Endothelial cell of umbilical vein (primary cell): ENCODE measurements around the gene NUP62CL. TPM values are rescaled to one million over a fixed set of nuclear protein-coding genes. Genes with fewer than 3 reads are reported as not detected.

Experiments used
- BruUV-seq: library from RNA; stranded (reverse); fragments of 400-500 nt; replicated peaks from 2 replicates; lab custom pipeline; 2021; lab: Mats Ljungman, UMichigan
- CTCF ChIA-PET: fragments of 300-600, 350-600 bp; sonication (Branson Sonifier 250); formaldehyde crosslinking; loops from one replicate; lab custom pipeline; 2021; ENCODE audit warnings: antibody characterized with exemption, inconsistent platforms; lab: Charles Lee
- POLR2A ChIA-PET: fragments of 300-600, 350-600 bp; sonication (Branson Sonifier 250); formaldehyde crosslinking; loops from one replicate; lab custom pipeline; 2021; ENCODE audit warnings: antibody characterized with exemption, inconsistent platforms; lab: Charles Lee
- DNase-seq: peaks from one replicate; pipeline ENCODE4 v3.0.0-alpha.2; 2011; ENCODE audit warnings: low read depth, low spot score
- FAIRE-seq: peaks from 2 replicates; lab custom pipeline; 2011; peaks lifted over from hg19 to GRCh38; lab: Jason Lieb, UNC
- H2AFZ ChIP-seq: 2 replicates; pipeline ENCODE4 v1.6.0; 2012; ENCODE audit warnings: low read depth, low read length, control low read depth, inconsistent platforms
- H3K27ac ChIP-seq: 2 replicates; pipeline ENCODE4 v1.5.1; 2011; ENCODE audit warnings: low read depth, mild to moderate bottlenecking, control low read depth, low read length, moderate library complexity; ENCODE audit not compliant: insufficient read depth
- H3K27me3 ChIP-seq, 2 experiments: 2 replicates each; pipeline versions ENCODE4 v1.6.0 to v1.6.1; 2011; ENCODE audit warnings: low read length in 2 of 2, mixed read lengths in 1 of 2; ENCODE audit not compliant: control insufficient read depth in 2 of 2, insufficient read depth in 2 of 2
- H3K36me3 ChIP-seq, 2 experiments: 2 replicates in 1 of 2; 3 replicates in 1 of 2; pipeline ENCODE4 v1.5.1; 2011; ENCODE audit warnings: low read length in 2 of 2, mild to moderate bottlenecking in 1 of 2, moderate library complexity in 1 of 2; ENCODE audit not compliant: control insufficient read depth in 2 of 2, insufficient read depth in 2 of 2; ENCODE audit errors: extremely low read depth in 1 of 2
- H3K4me1 ChIP-seq: 3 replicates; pipeline ENCODE4 v1.5.1; 2011; ENCODE audit warnings: mild to moderate bottlenecking, low read length; ENCODE audit not compliant: control insufficient read depth, insufficient read depth; ENCODE audit errors: extremely low read depth
- H3K4me2 ChIP-seq: 2 replicates; pipeline ENCODE4 v1.6.1; 2011; ENCODE audit warnings: low read length, control low read depth, mixed read lengths; ENCODE audit not compliant: insufficient read depth
- H3K4me3 ChIP-seq, 3 experiments: fragments of 200-600 bp in 1 of 3; sonication (generic), shearing (Covaris generic) in 1 of 3; replicated peaks in 1 of 3; 2 replicates each; pipeline ENCODE4 v1.5.1; 2011 to 2016; ENCODE audit warnings: control low read depth in 3 of 3, low read length in 3 of 3, mild to moderate bottlenecking in 2 of 3, inconsistent platforms in 1 of 3, low read depth in 1 of 3, moderate library complexity in 1 of 3; ENCODE audit not compliant: insufficient read depth in 1 of 3
- H3K79me2 ChIP-seq: 2 replicates; pipeline ENCODE4 v1.6.0; 2012; ENCODE audit warnings: low read length, inconsistent platforms; ENCODE audit not compliant: control insufficient read depth, insufficient read depth
- H3K9ac ChIP-seq: replicated peaks from 2 replicates; pipeline ENCODE3; 2011; ENCODE audit warnings: low read length, control low read depth; ENCODE audit not compliant: insufficient read depth; ENCODE audit errors: extremely low read depth
- H3K9me1 ChIP-seq: replicated peaks from 3 replicates; pipeline ENCODE4 v1.6.0; 2011; ENCODE audit warnings: mild to moderate bottlenecking, low read length; ENCODE audit not compliant: control insufficient read depth, insufficient read depth; ENCODE audit errors: extremely low read depth
- H3K9me3 ChIP-seq: replicated peaks from 2 replicates; pipeline ENCODE4 v1.5.1; 2012; ENCODE audit warnings: low read length, inconsistent platforms; ENCODE audit not compliant: control insufficient read depth, insufficient read depth
- H4K20me1 ChIP-seq: replicated peaks from 2 replicates; pipeline ENCODE3; 2011; ENCODE audit warnings: mild to moderate bottlenecking, low read length; ENCODE audit not compliant: control insufficient read depth, insufficient read depth; ENCODE audit errors: extremely low read depth
- EZH2 ChIP-seq: IDR thresholded peaks from 2 replicates; pipeline ENCODE4 v1.6.1; 2012; ENCODE audit warnings: borderline replicate concordance, low read depth, mild to moderate bottlenecking, moderate library complexity, low read length, inconsistent platforms; ENCODE audit not compliant: severe bottlenecking
- FOS ChIP-seq: IDR thresholded peaks from 2 replicates; pipeline ENCODE4 v1.6.1; 2011; ENCODE audit warnings: mild to moderate bottlenecking, low read length, moderate library complexity, borderline replicate concordance; ENCODE audit not compliant: insufficient read depth
- GATA2 ChIP-seq: IDR thresholded peaks from 2 replicates; pipeline ENCODE4 v1.7.0; 2011; ENCODE audit warnings: low read depth, mild to moderate bottlenecking, moderate library complexity, mixed read lengths, low read length; ENCODE audit not compliant: insufficient read length, insufficient read depth
- JUN ChIP-seq: IDR thresholded peaks from 2 replicates; pipeline ENCODE4 v1.6.1; 2011; ENCODE audit warnings: borderline replicate concordance, low read depth; ENCODE audit not compliant: insufficient read length, insufficient read depth
- MYC ChIP-seq: IDR thresholded peaks from one replicate; pipeline ENCODE4 v1.6.1; 2011; ENCODE audit warnings: mild to moderate bottlenecking, low read depth, low read length
- POLR2A ChIP-seq: IDR thresholded peaks from 2 replicates; pipeline ENCODE4 v1.6.1; 2012; ENCODE audit warnings: low read depth, mild to moderate bottlenecking, control low read depth, low read length
- POLR2AphosphoS5 ChIP-seq: IDR thresholded peaks from 2 replicates; pipeline ENCODE4 v1.6.1; 2012; ENCODE audit warnings: low read depth, mild to moderate bottlenecking, control low read depth, low read length, moderate library complexity; ENCODE audit not compliant: insufficient read depth
- dilution Hi-C: fragments of 300-500 bp; cut with MboI; formaldehyde crosslinking; loops from one replicate; pipeline ENCODE4 v1.15.0; 2019; ENCODE audit warnings: low sequenced_read_pairs; ENCODE audit not compliant: extremely low pct_ligation_motif_present
- intact Hi-C: fragments of 100-400 bp; cut with micrococcal nuclease; formaldehyde crosslinking; loops from one replicate; pipeline ENCODE4 v1.10.0; 2022
- polyA plus RNA-seq, 4 experiments: library from polyadenylated mRNA; depleted of rRNA in 3 of 4; stranded (reverse) in 3 of 4; unstranded in 1 of 4; fragments of >200 nt; gene quantifications; 2 replicates each; pipeline versions ENCODE4 v1.2.1 to v1.2.3, GENCODE V29; 2011 to 2012; ENCODE audit warnings: missing spikeins in 1 of 4
- total RNA-seq: library from RNA; stranded (reverse); gene quantifications from 2 replicates; pipeline ENCODE4 v1.2.3, GENCODE V29; 2021
- TF ChIP-seq, protein P1 (sequence below): IDR thresholded peaks from 2 replicates; pipeline ENCODE4 v1.6.1; 2011; ENCODE audit not compliant: insufficient read depth, insufficient read length
- TF ChIP-seq, protein P2 (sequence below), 2 donors: IDR thresholded peaks; 1 replicate in 1 of 2; 2 replicates in 1 of 2; pipeline ENCODE4 v1.5.1; 2011; ENCODE audit warnings: low read length in 2 of 2, mild to moderate bottlenecking in 2 of 2, moderate library complexity in 2 of 2, control low read depth in 1 of 2, inconsistent platforms in 1 of 2, low read depth in 1 of 2; ENCODE audit not compliant: insufficient read depth in 1 of 2; ENCODE audit errors: extremely low read depth in 1 of 2

NUP62CL gene
- total and polyA plus RNA-seq, 2 donors (not counting 3 experiments of a cell fraction or from before 2014, with no cell fraction given) = not detected

DNA sequence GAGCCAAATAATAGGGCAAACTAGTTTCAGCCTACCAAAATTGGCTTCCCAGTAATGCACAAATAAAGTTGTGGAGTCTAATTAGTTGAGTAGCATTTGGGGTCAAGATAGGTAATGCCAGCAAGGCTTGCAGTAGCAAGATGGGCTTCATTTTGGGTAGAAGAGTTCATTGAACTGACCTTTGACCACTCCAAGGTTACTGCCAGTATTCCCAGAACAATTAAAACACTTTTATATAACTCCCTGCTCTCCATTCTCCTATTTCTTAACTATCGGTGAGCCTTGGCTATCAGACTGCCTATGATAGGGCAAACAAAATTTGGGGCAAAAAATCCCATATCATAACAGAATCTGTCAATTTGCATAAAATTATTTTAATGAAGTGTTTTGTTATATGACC, 7.2 kb upstream of the NUP62CL start:
- H3K9me1 ChIP-seq = no peaks in the 10 kb centered on the region
- no peak for DNase-seq
- H2AFZ ChIP-seq = no peak overlapping the region
- intact Hi-C loops = no loop called here
- no TSS peak for BruUV-seq
- no peaks in the 10 kb centered on the region for H3K4me1 ChIP-seq
- H3K36me3 ChIP-seq = no peaks in the 10 kb centered on the region
- dilution Hi-C loops = no loop called here
- POLR2A ChIA-PET = no interaction called here
- H3K27ac ChIP-seq = no peak overlapping the region
- H3K4me3 ChIP-seq = no peak overlapping the region
- H3K4me2 ChIP-seq = no peak overlapping the region
- CTCF ChIA-PET = no interaction called here
- no peaks in the 10 kb centered on the region for H4K20me1 ChIP-seq
- no peak for FAIRE-seq
- H3K9ac ChIP-seq = no peak overlapping the region
- no peaks in the 10 kb centered on the region for H3K79me2 ChIP-seq
- TF ChIP-seq GATA2 (no peak), POLR2AphosphoS5 (no peak), JUN (no peak), FOS (no peak), MYC (no peak), EZH2 (no peak), POLR2A (no peak)
- TF ChIP-seq, protein P1, sequence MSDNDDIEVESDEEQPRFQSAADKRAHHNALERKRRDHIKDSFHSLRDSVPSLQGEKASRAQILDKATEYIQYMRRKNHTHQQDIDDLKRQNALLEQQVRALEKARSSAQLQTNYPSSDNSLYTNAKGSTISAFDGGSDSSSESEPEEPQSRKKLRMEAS = no peak
- TF ChIP-seq, protein P2, sequence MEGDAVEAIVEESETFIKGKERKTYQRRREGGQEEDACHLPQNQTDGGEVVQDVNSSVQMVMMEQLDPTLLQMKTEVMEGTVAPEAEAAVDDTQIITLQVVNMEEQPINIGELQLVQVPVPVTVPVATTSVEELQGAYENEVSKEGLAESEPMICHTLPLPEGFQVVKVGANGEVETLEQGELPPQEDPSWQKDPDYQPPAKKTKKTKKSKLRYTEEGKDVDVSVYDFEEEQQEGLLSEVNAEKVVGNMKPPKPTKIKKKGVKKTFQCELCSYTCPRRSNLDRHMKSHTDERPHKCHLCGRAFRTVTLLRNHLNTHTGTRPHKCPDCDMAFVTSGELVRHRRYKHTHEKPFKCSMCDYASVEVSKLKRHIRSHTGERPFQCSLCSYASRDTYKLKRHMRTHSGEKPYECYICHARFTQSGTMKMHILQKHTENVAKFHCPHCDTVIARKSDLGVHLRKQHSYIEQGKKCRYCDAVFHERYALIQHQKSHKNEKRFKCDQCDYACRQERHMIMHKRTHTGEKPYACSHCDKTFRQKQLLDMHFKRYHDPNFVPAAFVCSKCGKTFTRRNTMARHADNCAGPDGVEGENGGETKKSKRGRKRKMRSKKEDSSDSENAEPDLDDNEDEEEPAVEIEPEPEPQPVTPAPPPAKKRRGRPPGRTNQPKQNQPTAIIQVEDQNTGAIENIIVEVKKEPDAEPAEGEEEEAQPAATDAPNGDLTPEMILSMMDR (IDR thresholded peaks at IDR 0.05; ENCODE audit: extremely low read depth in 1 of 2, insufficient read depth in 1 of 2, low read depth in 1 of 2, low read length in 2 of 2) = no peak
- no peaks in the 10 kb centered on the region for H3K9me3 ChIP-seq
- H3K27me3 ChIP-seq = peaks cover 0 to 4% of the 10 kb centered on the region in 2 experiments
